Epithelial cell of esophagus (primary cell): ENCODE data around the gene CELF1.
"Not testable (repeated sequence)": the region's sequence is repeated elsewhere in the genome, so short reads cannot be mapped to it uniquely, and the experiment has no call there.

Experiments used
- DNase-seq: peaks from one replicate; pipeline ENCODE4 v3.0.0; 2010; ENCODE audit warnings: low read depth
- H3K4me3 ChIP-seq: 2 replicates; pipeline ENCODE4 v1.5.1; 2011; ENCODE audit warnings: mild to moderate bottlenecking, low read length, control low read depth
- TF ChIP-seq, protein P1 (sequence below): IDR thresholded peaks from 2 replicates; pipeline ENCODE4 v1.5.1; 2011; ENCODE audit warnings: low read depth, mild to moderate bottlenecking, low read length, control low read depth, inconsistent platforms; ENCODE audit not compliant: insufficient read depth; ENCODE audit errors: missing control alignments

The CELF1 gene

DNA sequence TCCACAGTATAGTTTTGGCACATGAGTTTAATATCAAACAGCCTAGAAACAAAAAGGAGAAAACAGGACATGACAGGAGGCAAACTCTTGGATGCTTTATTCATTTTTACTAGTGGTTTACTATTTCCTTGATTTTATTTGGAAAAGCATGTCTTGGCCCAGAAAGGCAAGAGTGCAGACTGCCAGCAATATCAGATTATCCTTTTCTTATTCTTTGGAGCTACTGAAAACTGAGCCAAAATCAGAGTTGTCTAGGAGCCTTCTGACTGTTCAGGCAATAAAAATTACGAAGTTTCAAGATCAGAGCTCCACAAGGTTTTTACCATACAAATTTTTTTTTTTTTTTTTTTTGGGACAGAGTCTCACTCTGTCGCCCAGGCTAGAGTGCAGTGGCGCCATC lies 16.0 kb downstream of the CELF1 start:
- no peak for DNase-seq
- TF ChIP-seq, protein P1, sequence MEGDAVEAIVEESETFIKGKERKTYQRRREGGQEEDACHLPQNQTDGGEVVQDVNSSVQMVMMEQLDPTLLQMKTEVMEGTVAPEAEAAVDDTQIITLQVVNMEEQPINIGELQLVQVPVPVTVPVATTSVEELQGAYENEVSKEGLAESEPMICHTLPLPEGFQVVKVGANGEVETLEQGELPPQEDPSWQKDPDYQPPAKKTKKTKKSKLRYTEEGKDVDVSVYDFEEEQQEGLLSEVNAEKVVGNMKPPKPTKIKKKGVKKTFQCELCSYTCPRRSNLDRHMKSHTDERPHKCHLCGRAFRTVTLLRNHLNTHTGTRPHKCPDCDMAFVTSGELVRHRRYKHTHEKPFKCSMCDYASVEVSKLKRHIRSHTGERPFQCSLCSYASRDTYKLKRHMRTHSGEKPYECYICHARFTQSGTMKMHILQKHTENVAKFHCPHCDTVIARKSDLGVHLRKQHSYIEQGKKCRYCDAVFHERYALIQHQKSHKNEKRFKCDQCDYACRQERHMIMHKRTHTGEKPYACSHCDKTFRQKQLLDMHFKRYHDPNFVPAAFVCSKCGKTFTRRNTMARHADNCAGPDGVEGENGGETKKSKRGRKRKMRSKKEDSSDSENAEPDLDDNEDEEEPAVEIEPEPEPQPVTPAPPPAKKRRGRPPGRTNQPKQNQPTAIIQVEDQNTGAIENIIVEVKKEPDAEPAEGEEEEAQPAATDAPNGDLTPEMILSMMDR, result no peak
- no peak overlapping the region for H3K4me3 ChIP-seq

DNA sequence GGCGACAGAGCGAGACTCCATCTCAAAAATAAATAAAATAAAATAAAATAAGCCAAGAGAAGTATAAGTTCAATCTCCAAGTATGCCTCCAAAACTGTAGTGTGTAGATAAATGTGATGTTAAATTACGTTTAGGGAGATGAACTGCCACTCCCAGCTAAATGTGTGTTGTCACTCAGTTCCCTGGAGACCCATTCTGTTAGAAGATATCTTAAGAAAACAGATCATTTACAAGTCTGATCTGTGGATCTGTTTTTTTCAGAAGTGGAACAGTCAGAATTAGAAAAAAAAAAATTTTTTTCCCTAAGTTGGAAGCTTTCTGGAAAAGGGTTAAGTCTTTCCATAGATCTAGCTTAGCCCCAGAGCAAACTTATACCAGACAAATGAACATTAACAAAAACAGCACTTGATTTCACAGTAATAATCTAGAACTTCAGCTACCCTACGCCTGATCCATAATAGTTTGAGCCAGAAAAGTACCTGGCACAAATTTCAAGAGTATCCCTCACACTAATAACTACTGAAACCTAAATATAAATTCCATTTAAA lies 18.2 kb downstream of the CELF1 start:
- no peak for DNase-seq
- H3K4me3 ChIP-seq, result no peak overlapping the region
- TF ChIP-seq, protein P1, result no peak

DNA sequence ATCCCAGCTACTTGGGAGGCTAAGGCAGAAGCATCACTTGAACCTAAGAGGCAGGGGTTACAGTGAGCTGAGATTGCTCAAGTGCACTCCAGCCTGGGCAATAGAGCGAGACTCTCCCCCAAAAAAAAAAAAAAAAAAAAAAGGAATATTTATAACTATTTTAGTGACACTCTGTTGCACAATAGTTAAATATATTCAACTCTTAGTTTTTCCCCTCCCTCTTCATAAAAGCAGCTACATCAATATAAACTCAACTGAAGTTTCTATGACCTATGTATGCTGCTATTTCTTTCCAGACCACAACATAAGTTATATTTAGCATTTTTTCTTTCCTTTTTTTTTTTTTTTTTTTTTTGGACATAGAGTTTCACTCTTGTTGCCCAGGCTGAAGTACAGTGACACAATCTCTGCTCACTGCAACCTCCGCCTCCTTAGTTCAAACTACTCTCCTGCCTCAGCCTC lies 19.2 kb downstream of the CELF1 start:
- H3K4me3 ChIP-seq, result no peak overlapping the region
- DNase-seq, result no peak
- TF ChIP-seq, protein P1, result no peak

DNA sequence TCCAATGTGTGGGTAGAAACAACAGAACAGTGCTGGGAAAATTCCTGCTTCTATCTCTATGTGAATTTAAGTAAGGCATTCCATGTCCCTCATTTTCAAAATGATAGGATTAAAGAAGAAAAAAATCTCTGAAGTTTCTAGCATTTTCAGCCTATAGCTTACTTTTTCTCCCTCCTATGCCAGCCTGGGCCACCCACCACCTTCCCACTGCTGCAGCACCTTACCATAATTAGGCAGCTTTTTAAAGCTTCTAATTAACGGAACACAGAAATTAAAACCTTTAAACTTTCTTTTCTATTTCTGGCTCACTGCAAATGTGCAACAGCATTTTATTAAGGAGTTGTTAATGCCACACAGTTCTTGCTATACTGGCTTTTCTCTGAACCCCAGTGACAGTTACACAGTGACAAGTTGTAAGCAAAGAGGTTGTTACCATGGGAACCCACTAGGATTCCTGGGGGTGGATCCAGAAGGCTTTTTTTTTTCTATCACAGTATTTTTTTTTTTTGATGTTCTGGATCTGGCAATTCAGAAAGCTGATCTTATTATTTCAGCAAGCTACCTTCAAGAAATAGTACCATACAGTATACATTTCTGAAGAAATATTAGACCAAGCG lies 20.2 kb downstream of the CELF1 start:
- H3K4me3 ChIP-seq, result no peak overlapping the region
- no peak for DNase-seq
- TF ChIP-seq, protein P1, result no peak

DNA sequence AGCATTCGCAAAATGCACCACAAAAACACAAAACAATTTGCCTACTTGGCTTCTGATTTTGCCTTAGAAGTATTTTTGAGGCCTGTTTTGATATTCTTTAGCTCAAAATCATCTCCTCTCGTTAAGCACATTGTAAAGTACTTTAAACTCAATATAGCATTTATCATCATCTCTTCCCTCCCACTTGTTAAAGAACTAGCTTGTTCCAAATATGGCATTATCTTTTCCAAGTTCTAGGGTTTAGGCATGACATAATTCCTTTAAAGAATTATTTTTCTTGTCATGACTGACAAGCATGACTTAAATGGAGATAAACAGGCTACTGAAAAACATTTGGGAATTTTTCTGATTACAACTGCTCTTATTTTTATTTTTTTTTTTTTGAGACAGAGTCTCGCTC lies 21.3 kb downstream of the CELF1 start:
- no peak for DNase-seq
- TF ChIP-seq, protein P1, result no peak
- no peak overlapping the region for H3K4me3 ChIP-seq

DNA sequence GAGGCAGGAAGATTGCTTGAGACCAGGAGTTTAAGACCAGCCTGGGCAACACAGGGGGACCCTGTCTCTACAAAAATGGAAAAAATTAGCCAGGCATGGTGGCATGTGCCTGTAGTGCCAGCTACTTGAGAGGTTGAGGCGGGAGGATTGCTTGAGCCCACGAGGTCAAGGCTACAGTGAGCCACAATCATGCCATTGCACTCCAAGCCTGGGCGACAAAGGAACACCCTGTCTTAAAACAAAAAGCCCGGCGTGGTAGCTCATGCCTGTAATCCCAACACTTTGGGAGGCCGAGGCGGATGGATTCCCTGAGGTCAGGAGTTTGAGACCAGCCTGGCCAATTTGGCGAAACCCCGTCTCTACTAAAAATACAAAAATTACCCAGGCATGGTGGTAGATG lies 22.2 kb downstream of the CELF1 start:
- DNase-seq, H3K4me3 ChIP-seq: not testable (repeated sequence)

DNA sequence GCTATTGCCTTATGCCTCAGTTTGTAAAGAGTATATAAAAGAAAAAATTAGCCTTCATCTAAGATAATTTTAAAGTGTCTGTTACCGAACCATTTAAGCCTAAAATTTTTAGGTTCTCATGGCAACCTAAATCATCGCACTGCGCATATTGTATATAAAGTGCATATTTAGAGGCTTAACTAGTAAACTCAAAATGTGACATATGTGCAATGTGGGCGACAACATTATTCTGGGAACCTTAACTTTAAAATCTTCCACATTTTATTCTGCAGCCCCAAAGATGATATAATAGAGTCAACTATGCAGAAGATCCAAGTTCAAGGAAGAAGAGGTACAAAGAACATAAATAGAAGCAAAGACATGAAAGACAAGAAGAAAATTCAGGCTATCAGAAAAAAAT lies 23.0 kb downstream of the CELF1 start:
- TF ChIP-seq, protein P1, result no peak
- no peak for DNase-seq
- H3K4me3 ChIP-seq, result no peak overlapping the region

DNA sequence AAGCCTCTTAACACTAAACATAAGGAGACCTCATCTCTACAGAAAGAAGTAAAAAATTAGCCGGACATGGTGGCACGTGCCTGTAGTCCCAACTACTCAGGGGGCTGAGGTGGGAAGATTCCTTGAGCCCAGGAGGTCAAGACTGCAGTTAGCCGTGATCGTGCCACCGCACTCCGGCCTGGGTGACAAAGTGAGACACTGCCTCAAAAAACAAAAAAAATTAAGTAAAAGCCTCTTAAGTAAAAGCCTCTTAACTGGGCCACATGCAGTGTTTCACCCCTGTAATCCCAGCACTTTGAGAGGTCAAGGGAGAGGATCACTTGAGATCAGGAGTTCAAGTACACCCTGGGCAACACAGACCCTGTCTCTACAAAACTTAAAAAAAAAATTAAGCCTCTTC lies 25.7 kb downstream of the CELF1 start:
- TF ChIP-seq, protein P1, result no peak
- no peak for DNase-seq
- no peak overlapping the region for H3K4me3 ChIP-seq

DNA sequence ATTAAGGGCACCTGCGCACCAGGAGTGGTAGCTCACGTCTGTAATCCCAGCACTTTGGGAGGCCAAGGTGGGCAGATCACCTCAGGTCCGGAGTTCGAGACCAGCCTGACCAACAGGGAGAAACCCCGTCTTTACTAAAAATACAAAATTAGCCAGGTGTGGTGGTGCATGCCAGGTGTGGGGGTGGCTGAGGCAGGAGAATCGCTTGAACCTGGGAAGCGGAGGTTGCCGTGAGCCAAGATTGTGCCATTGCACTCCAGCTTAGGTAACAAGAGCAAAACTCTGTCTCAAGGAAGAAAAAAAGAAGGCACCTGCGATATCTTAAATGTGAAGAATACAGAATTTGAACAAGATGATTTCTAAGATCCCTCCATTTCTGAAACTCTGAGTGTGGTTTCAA lies 26.9 kb downstream of the CELF1 start:
- DNase-seq, H3K4me3 ChIP-seq: not testable (repeated sequence)
